ENCODE results near the gene RAB11B. TPM values are rescaled to one million over a fixed set of nuclear protein-coding genes. Genes with fewer than 3 reads are reported as not detected.

Gene RAB11B
- total and polyA plus RNA-seq, 9 of the 15 experiments (the other 6 are each of a cell fraction or from before 2014, with no cell fraction given) = 0.74 to 71.0 (median 13.8) TPM

GRCh38 chr19:8396185-8396562 lies 6.0 kb downstream of the RAB11B start:
- Histone ChIP-seq H3K79me2 (ENCODE audit: control insufficient read depth, insufficient read depth, low read length) (peaks cover 54% of the 10 kb centered on the region), H4K20me1 (replicated peaks; ENCODE audit: control insufficient read depth, insufficient read depth, low read length) (peaks cover 46% of the 10 kb centered on the region), H3K4me1 (replicated peaks in 1 of 2; ENCODE audit: control insufficient read depth in 2 of 2, insufficient read depth in 2 of 2, low read length in 2 of 2) (peaks cover 19 to 64% of the 10 kb centered on the region in 2 experiments; a peak in 4 of 5 replicates), H3K4me2 (ENCODE audit: insufficient read depth, low read length) (peak overlapping the region; percentile 28; the same call in 1 of the 2 replicates), H3K4me3 (no peak overlapping the region), H3K9me1 (ENCODE audit: control insufficient read depth, insufficient read depth, low read length) (peaks cover 9% of the 10 kb centered on the region), H3K27me3 (ENCODE audit: control insufficient read depth in 2 of 2, insufficient read depth in 2 of 2, low read length in 2 of 2) (no peaks in the 10 kb centered on the region), H3K36me3 (ENCODE audit: control insufficient read depth, insufficient read depth, low read length) (peaks cover 11% of the 10 kb centered on the region; the same call in 1 of the 3 replicates), H3K9me3 (replicated peaks; ENCODE audit: control insufficient read depth, insufficient read depth, low read depth, low read length) (no peaks in the 10 kb centered on the region), H2AFZ (ENCODE audit: low read depth, low read length) (no peak overlapping the region), H3K9ac (ENCODE audit: insufficient read depth in 1 of 2, low read depth in 2 of 2, low read length in 2 of 2) (0 out of 4 replicates have a peak overlapping the region, but pooled peaks of 1 of the 2 experiments have one; percentile 7), H3K27ac (ENCODE audit: extremely low read depth, low read depth, low read length) (no peak overlapping the region)
- intact Hi-C loops (cut with micrococcal nuclease) (loop anchor here (1.0 kb wide), 1 partner anchor 42 kb away; no protein-coding TSS in a partner anchor), in situ Hi-C loops (cut with MboI) (loop anchor here (5.0 kb wide), 1 partner anchor 39 kb away; no protein-coding TSS in a partner anchor)
- TF ChIP-seq MYNN (IDR thresholded peaks at IDR 0.05) (no peak), MYNN (CRISPR knock-in tag; IDR thresholded peaks at IDR 0.05) (no peak), ADNP (tag; IDR thresholded peaks at IDR 0.05) (0 out of 2 replicates have a peak, but pooled peaks have one; percentile 5), POLR3G (IDR thresholded peaks at IDR 0.05; ENCODE audit: extremely low read depth, insufficient read length, insufficient replicate concordance) (no peak), SP2 (IDR thresholded peaks at IDR 0.05; ENCODE audit: extremely low read depth, low read depth, low read length, poor library complexity, severe bottlenecking) (no peak)
- ATAC-seq (no peak), FAIRE-seq (no peak), DNase-seq (ENCODE audit: extremely low read depth in 1 of 4, low spot score in 3 of 4) (no peak)
- CTCF ChIA-PET (ENCODE audit: low intra/inter-chr PET ratio) = interaction anchor here (1.1 to 1.6 kb wide), 4 partner anchors 41 to 184 kb away, joined by 3 to 5 read pairs (median 4); no protein-coding TSS in a partner anchor
- no TSS peak for BruUV-seq (replicated peaks)
- WGBS (ENCODE audit: insufficient coverage, low coverage, missing lambda C conversion rate) = 76% methylated on average over 7 of the region's 7 CpGs
- POLR2A ChIA-PET = interaction anchor here (0.5 kb wide), 1 partner anchor 528 kb away, joined by 5 read pairs; no protein-coding TSS in a partner anchor

All from K562 (cell line).